HepG2 (cell line): ENCODE results near the gene TEAD1.

ENCODE experiments used
- ERF ChIP-seq: IDR thresholded peaks from 2 replicates; pipeline ENCODE4 v1.6.1; 2018; ENCODE audit warnings: missing biosample characterization, missing genetic modification reagents
- TF ChIP-seq, protein P1 (sequence below): IDR thresholded peaks from 2 replicates; pipeline ENCODE4 v1.6.1; 2012; ENCODE audit warnings: low read length, improper control_type of control experiment
- TF ChIP-seq, protein P2 (sequence below): sonication (generic); formaldehyde crosslinking; IDR thresholded peaks from 2 replicates; pipeline ENCODE4 v1.4.0; 2020; ENCODE audit warnings: mild to moderate bottlenecking, missing genetic modification reagents

DNA sequence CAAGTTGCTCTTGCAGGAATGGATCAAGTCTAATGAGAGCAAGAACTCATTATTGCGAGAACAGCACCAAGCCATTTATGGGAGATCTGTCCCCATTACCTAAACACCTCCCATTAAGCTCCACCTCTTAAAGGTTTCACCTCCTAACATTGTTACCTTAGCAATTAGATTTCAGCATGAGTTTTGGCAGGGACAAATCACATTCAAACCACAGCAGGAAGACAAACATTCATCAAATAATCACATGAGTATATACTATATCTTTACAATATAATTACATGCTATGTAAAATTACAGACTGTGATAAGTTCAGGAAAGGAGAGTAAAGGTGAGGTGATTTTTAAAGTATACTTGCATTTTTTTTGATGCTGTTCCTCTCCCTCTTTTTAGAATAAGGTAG, 6.6 kb upstream of the TEAD1 start:
- TF ChIP-seq ERF (CRISPR knock-in tag): no peak
- TF ChIP-seq, protein P1, sequence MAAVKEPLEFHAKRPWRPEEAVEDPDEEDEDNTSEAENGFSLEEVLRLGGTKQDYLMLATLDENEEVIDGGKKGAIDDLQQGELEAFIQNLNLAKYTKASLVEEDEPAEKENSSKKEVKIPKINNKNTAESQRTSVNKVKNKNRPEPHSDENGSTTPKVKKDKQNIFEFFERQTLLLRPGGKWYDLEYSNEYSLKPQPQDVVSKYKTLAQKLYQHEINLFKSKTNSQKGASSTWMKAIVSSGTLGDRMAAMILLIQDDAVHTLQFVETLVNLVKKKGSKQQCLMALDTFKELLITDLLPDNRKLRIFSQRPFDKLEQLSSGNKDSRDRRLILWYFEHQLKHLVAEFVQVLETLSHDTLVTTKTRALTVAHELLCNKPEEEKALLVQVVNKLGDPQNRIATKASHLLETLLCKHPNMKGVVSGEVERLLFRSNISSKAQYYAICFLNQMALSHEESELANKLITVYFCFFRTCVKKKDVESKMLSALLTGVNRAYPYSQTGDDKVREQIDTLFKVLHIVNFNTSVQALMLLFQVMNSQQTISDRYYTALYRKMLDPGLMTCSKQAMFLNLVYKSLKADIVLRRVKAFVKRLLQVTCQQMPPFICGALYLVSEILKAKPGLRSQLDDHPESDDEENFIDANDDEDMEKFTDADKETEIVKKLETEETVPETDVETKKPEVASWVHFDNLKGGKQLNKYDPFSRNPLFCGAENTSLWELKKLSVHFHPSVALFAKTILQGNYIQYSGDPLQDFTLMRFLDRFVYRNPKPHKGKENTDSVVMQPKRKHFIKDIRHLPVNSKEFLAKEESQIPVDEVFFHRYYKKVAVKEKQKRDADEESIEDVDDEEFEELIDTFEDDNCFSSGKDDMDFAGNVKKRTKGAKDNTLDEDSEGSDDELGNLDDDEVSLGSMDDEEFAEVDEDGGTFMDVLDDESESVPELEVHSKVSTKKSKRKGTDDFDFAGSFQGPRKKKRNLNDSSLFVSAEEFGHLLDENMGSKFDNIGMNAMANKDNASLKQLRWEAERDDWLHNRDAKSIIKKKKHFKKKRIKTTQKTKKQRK: no peak
- TF ChIP-seq, protein P2, sequence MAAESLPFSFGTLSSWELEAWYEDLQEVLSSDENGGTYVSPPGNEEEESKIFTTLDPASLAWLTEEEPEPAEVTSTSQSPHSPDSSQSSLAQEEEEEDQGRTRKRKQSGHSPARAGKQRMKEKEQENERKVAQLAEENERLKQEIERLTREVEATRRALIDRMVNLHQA: no peak
